GM04503 (cell line): ENCODE measurements around the gene CLMP.
"Not testable (repeated sequence)": the region's sequence is repeated elsewhere in the genome, so short reads cannot be mapped to it uniquely, and the experiment has no call there.

Experiments used
- DNase-seq: peaks from one replicate; pipeline ENCODE4 v3.0.0-alpha.2; 2012; ENCODE audit warnings: low read depth

CLMP gene

GRCh38 chr11:123168955-123169484 is 26.0 kb downstream of the CLMP start:
- no peak for DNase-seq

GRCh38 chr11:123168241-123168640 is 26.8 kb downstream of the CLMP start:
- DNase-seq, result no peak

- no peak for DNase-seq
Observed at GRCh38 chr11:123166071-123166559, 28.9 kb downstream of the CLMP start.

GRCh38 chr11:123164732-123165450 is 30.2 kb downstream of the CLMP start:
- no peak for DNase-seq

GRCh38 chr11:123163621-123164020 is 31.4 kb downstream of the CLMP start:
- DNase-seq, result no peak

GRCh38 chr11:123161376-123162030 is 33.5 kb downstream of the CLMP start:
- DNase-seq, result no peak

- no peak for DNase-seq
Observed at GRCh38 chr11:123159183-123159857, 35.7 kb downstream of the CLMP start.

GRCh38 chr11:123158033-123159003 is 36.7 kb downstream of the CLMP start:
- no peak for DNase-seq

GRCh38 chr11:123152951-123153350 is 42.1 kb downstream of the CLMP start:
- DNase-seq, result no peak

GRCh38 chr11:123152346-123152745 is 42.7 kb downstream of the CLMP start:
- not testable (repeated sequence) for DNase-seq

- DNase-seq, result no peak
Observed at GRCh38 chr11:123151796-123152195, 43.3 kb downstream of the CLMP start.

- DNase-seq, result no peak
Observed at GRCh38 chr11:123151366-123151765, 43.7 kb downstream of the CLMP start.

- no peak for DNase-seq
Observed at GRCh38 chr11:123150882-123151281, 44.2 kb downstream of the CLMP start.

- no peak for DNase-seq
Observed at GRCh38 chr11:123148965-123149364, 46.1 kb downstream of the CLMP start.

GRCh38 chr11:123145661-123146060 is 49.4 kb downstream of the CLMP start:
- no peak for DNase-seq

- DNase-seq, result peak; percentile 88
Observed at GRCh38 chr11:123145220-123145619, 49.8 kb downstream of the CLMP start.

GRCh38 chr11:123144707-123145106 is 50.3 kb downstream of the CLMP start:
- no peak for DNase-seq

- DNase-seq, result no peak
Observed at GRCh38 chr11:123143921-123144320, 51.1 kb downstream of the CLMP start.

- DNase-seq, result no peak
Observed at GRCh38 chr11:123143476-123143875, 51.6 kb downstream of the CLMP start.

GRCh38 chr11:123139206-123139605 is 55.8 kb downstream of the CLMP start:
- DNase-seq, result no peak

GRCh38 chr11:123137431-123138224 is 57.4 kb downstream of the CLMP start:
- DNase-seq, result peak; percentile 70
